ENCODE measurements around the gene FBXO44.

FBXO44 gene

DNA sequence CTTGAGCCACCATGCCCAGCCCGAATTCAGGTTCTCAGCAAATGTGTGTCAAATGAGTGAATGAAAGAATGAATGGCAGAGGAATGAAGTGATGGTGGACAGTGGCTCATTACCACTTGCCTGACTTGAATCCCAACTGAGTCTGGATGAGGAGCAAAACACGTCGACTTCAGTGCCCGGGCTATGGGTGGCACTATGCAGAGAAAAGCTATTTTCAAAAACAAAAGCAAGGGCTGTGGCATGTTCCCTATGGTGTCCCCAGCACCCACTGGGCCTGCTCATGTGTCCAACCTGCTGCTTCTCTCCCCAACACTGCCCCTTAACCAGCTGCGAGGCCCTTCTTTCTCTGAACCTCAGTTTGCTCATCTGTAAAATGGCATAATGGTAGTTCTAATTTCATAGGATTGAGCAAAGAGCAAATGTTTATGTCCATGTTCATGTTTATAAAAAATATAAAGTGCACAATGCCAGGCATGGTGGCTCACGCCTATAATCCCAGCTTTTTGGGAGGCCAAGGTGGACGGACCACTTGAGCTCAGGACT lies 30.6 kb downstream of the FBXO44 start:
- DNase-seq (ENCODE audit: low spot score in 2 of 2) (no peak), ATAC-seq (replicated peaks; ENCODE audit: extremely low read depth, poor library complexity, severe bottlenecking) (no peak)
- Mint-ChIP-seq H3K27ac (ENCODE audit: low read depth) (no peak overlapping the region), H3K4me1 (peaks cover 14% of the 10 kb centered on the region), H3K4me3 (no peak overlapping the region), H3K9me3 (no peaks in the 10 kb centered on the region), H3K36me3 (ENCODE audit: insufficient read depth) (peaks cover 5% of the 10 kb centered on the region), H3K27me3 (peaks cover 20% of the 10 kb centered on the region)

DNA sequence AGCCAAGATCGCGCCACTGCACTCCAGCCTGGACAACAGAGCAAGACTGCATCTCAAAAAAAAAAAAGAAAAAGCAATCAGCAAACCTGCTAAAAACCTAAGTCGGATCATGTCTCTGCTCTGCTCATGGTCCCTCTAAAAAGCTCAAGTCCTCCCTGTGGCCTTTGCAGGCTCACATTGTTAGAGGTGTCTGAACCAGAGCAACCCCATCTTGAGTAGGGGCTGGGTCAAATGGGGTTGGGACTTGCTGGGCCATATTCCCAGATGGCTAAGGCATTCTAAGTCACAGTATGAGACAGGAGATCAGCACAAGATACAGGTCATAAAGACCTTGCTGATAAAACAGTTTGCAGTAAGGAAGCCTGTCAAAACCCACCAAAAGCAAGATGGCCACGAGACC lies 33.8 kb downstream of the FBXO44 start:
- Mint-ChIP-seq H3K27me3 (peaks cover 45% of the 10 kb centered on the region), H3K4me3 (no peak overlapping the region), H3K9me3 (no peaks in the 10 kb centered on the region), H3K36me3 (ENCODE audit: insufficient read depth) (peaks cover 2% of the 10 kb centered on the region), H3K27ac (ENCODE audit: low read depth) (no peak overlapping the region), H3K4me1 (peaks cover 29% of the 10 kb centered on the region)
- no peak for ATAC-seq (replicated peaks; ENCODE audit: extremely low read depth, poor library complexity, severe bottlenecking)
- DNase-seq (ENCODE audit: low spot score in 2 of 2) = no peak

DNA sequence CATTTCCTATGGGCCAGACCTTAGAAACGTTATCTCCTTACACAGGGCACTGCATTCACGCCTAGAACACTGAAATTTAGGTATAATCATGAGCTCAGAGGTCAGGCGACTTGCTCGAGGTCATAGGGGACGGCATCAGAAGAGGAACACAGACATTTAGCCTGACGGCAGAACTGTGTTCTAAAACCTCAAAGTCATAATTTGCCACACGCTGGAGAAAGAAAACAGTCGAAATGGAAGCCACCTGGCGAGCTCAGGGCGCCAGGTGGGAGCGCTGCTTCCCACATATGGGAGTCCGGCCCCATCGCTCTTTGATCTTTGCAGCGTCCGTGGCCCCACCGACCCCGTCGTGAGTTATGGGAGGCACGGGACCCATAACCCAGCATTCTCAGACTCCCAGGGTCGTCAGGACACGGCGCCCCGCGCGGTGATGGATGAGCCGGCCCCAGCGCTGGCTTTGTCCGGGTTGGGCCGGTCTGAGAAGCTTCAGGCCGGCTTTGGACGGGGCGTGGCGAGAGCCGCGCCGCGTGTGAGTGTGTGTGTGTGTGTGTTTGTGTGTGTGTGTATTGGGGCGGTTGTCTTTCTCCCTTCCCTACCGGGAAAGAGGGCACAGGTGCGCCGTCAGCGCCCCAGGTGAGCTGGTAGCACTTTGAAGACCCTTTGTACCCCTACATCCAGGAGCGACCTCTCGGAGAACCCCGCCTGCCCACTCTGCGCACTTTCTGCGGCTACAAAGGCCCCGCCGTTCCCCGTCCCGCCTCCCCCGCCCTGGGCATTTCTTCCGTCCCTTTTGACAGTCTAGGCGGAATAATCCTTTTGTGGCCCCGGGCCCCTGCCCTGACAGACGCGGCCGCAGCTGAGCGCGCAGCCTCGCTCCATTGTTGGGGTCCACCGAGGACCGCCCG lies 36.0 kb downstream of the FBXO44 start:
- ATAC-seq (replicated peaks; ENCODE audit: extremely low read depth, poor library complexity, severe bottlenecking) (no peak), DNase-seq (ENCODE audit: low spot score in 2 of 2) (no peak)
- Mint-ChIP-seq H3K4me3 (peak overlapping the region; percentile 56), H3K36me3 (ENCODE audit: insufficient read depth) (peaks cover 2% of the 10 kb centered on the region), H3K27ac (ENCODE audit: low read depth) (no peak overlapping the region), H3K27me3 (peaks cover 51% of the 10 kb centered on the region), H3K9me3 (no peaks in the 10 kb centered on the region), H3K4me1 (peaks cover 36% of the 10 kb centered on the region)

DNA sequence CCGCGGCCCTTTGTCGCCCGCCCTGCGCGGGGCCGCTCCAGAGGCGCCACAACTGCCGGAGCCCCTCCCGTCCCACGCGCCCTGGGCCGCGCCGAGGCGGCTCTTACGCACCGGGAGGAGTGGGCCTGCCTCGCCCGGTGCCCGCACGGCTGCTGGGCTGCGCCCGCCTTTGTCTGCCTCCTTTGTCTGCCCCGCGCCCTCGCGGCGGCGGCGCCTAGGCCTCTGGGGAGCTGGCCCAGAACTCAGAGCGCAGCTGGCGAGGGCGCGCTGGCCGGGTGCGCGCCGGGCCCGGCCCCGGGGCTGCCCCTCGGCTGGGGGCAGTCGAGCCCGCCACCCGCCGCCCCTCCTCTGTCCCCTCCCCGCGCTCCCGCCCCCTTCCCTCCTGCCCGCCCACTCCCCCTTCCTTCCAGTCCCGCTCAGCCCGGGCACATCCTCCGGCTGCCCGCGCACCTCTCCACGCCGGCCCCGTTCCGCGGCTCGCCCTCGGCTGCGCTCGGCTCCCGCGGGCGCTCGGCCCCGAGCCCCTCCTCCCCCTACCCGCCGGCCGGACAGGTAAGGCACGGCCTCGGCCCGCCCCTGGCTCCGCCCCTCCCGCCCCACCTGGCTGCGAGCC lies 36.7 kb downstream of the FBXO44 start, which contains the start of gene DRAXIN:
DRAXIN (plus strand) TSS at position 409 of the 613 bp plus-strand sequence. CDS start 14,549 bp downstream, outside the sequence.
- peaks cover 51% of the 10 kb centered on the region for H3K27me3 Mint-ChIP-seq
- H3K4me1 Mint-ChIP-seq = peaks cover 36% of the 10 kb centered on the region
- peaks cover 2% of the 10 kb centered on the region for H3K36me3 Mint-ChIP-seq (ENCODE audit: insufficient read depth)
- peak within 1 kb of the TSS; percentile 35 for H3K27ac Mint-ChIP-seq (ENCODE audit: low read depth)
- H3K4me3 Mint-ChIP-seq = peak within 1 kb of the TSS; percentile 70
- no peak for ATAC-seq (replicated peaks; ENCODE audit: extremely low read depth, poor library complexity, severe bottlenecking)
- DNase-seq (ENCODE audit: low spot score in 2 of 2) = no peak
- H3K9me3 Mint-ChIP-seq = no peaks in the 10 kb centered on the region

DNA sequence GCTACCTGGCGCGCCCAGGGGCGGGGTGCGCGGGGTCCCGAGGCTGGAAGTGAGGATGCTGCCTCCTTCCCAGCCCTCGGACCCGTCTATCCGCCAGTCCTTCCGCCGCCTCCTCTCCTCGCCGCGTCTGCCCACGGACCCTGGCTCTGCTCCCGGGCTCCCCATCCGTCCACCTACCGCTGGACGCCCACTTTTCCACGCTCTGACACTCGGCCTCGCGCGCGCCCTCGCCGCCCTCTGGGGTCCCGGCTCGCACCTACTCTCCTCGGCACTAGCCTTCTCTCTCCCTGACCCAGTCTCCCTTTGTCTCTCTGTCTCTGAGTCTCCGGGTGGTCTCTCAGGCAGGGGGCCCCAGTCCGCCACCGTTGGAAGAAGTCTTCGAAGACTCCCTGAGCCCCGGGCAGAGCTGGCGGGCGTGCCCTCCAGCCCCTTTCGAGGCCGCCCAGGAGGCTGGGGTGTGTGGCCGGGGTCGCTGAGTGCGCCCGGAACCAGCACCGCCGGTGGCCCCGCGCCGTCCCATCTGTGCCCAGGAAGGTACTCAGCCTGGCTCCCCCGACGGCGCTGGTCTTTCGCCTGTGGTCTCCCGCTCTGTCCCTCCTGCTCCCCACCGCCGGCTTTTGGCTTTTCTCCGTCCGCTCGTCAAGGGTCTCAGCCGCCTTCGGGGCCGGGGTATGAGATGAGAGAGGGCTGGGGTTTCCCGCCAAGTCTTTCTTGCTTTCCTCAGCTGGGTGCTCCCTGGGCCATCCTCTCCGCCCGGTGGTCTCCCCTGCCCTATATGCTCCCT lies 37.4 kb downstream of the FBXO44 start:
- H3K36me3 Mint-ChIP-seq (ENCODE audit: insufficient read depth) = peaks cover 2% of the 10 kb centered on the region
- peaks cover 36% of the 10 kb centered on the region for H3K4me1 Mint-ChIP-seq
- ATAC-seq (replicated peaks; ENCODE audit: extremely low read depth, poor library complexity, severe bottlenecking) (no peak), DNase-seq (ENCODE audit: low spot score in 2 of 2) (no peak)
- H3K9me3 Mint-ChIP-seq = no peaks in the 10 kb centered on the region
- peak overlapping the region; percentile 35 for H3K27ac Mint-ChIP-seq (ENCODE audit: low read depth)
- peak overlapping the region; percentile 70 for H3K4me3 Mint-ChIP-seq
- H3K27me3 Mint-ChIP-seq = peaks cover 51% of the 10 kb centered on the region

DNA sequence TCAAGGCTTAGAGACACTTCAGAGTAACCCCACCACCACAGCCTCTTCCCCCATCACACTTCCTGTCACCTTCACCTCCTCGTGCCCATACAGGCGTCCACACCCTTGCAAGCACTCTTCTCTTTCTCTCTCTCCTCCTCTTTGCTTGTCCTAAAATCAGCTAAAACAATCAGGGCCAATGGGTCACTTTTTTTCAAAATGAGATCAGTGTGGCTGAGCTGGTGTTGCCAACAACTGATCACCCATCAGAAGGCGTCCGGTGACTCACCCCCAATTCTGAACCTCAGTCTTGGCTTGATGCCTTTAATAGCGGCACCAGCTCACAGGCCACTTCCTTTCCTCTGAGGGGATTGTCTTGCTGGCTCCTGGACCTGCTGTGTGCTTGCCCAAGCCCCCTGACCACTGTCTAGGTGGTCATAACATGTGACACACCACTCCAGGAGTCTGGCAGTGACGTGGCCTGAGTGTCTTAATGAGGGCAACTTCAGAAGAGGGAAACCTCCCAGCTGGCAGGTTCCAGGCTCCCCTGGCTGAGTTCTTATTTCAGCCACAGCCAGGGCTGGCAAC lies 38.4 kb downstream of the FBXO44 start:
- H3K36me3 Mint-ChIP-seq (ENCODE audit: insufficient read depth) = peaks cover 2% of the 10 kb centered on the region
- H3K4me3 Mint-ChIP-seq = peak overlapping the region; percentile 70
- ATAC-seq (replicated peaks; ENCODE audit: extremely low read depth, poor library complexity, severe bottlenecking) (peak; percentile 76), DNase-seq (ENCODE audit: low spot score in 2 of 2) (peak in 1 of 2 donors; percentile 32)
- H3K4me1 Mint-ChIP-seq = peaks cover 36% of the 10 kb centered on the region
- H3K27ac Mint-ChIP-seq (ENCODE audit: low read depth) = peak overlapping the region; percentile 35
- no peaks in the 10 kb centered on the region for H3K9me3 Mint-ChIP-seq
- H3K27me3 Mint-ChIP-seq = peaks cover 43% of the 10 kb centered on the region

DNA sequence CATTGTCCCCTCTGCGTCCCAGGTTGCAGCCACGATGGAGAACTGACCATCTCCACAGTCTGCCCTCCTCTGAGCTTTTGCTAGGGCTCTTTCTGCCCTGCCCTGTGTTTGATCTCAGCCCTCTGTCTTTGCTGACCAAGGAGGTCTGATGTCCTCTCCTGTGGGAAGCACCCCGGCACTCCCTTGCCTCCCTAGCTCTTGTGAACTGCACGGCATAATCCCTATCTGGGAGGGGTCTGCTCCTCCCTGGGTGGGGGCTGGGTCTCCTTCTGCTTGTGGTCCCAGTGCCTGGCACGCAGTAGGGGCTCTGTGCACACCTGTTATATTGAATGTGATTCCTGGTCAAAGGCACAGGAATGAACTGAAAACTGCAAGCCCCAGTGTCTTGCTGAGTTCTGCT lies 39.2 kb downstream of the FBXO44 start:
- Mint-ChIP-seq H3K36me3 (ENCODE audit: insufficient read depth) (peaks cover 2% of the 10 kb centered on the region), H3K27me3 (peaks cover 41% of the 10 kb centered on the region), H3K9me3 (no peaks in the 10 kb centered on the region), H3K27ac (ENCODE audit: low read depth) (peak overlapping the region; percentile 46), H3K4me3 (peak overlapping the region; percentile 26), H3K4me1 (peaks cover 36% of the 10 kb centered on the region)
- DNase-seq (ENCODE audit: low spot score in 2 of 2) = no peak
- no peak for ATAC-seq (replicated peaks; ENCODE audit: extremely low read depth, poor library complexity, severe bottlenecking)

DNA sequence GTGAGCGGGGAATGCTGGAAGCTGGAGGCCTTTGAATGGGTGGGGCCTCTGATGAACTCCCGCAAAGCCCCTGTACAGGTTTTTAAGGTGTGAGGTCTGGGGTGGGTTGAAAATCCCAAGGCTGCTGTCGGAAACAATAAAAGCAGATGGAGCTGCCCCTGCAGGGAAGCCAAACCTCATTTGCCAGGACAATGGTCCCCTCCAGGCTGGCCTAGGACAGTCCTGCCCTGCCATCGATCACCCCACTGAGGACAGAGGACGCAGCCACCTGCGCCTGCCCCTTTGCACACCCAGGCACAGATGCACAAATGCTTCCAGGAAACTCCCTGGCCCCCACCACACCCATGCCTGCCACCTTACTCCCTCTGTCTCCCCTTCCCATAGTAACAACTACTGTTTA lies 41.2 kb downstream of the FBXO44 start:
- H3K27ac Mint-ChIP-seq (ENCODE audit: low read depth) = no peak overlapping the region
- no peak overlapping the region for H3K4me3 Mint-ChIP-seq
- no peaks in the 10 kb centered on the region for H3K9me3 Mint-ChIP-seq
- DNase-seq (ENCODE audit: low spot score in 2 of 2) (no peak), ATAC-seq (replicated peaks; ENCODE audit: extremely low read depth, poor library complexity, severe bottlenecking) (no peak)
- H3K36me3 Mint-ChIP-seq (ENCODE audit: insufficient read depth) = peaks cover 2% of the 10 kb centered on the region
- H3K4me1 Mint-ChIP-seq = peaks cover 26% of the 10 kb centered on the region
- H3K27me3 Mint-ChIP-seq = peaks cover 25% of the 10 kb centered on the region

DNA sequence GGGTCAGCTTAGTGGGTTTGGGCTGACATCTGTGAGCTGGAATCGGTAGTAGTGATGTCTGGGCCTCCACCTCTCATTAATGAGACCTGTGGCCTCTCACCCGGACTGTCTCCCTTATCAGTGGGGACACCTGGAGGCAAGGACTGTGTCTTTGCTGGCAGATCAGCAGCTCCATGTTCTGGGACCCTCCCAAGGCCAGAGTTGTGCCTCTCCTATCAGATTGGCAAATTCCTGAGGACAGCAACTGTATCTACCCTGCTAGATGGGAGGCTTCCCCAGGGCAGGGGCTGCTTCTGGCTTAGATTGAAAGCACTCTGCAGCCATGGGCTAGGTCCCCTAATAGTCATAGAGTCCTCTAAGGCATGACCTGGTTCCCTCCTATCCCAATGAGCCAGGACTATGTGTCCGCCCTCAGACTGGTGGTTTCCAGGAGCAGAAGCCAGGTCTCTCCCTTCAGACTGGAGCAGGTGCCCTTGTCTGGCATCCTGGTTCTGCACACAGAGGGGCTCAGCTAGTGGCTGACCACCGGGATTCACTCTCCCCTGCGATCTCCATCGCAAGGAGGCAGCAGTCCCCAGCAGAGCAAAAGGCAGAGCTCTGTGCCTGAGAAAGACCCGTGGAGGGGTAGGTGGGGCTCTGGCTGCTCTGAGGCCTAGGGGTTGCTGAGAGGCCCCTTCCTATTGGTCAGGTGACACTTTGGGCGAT lies 42.7 kb downstream of the FBXO44 start:
- DNase-seq (ENCODE audit: low spot score in 2 of 2) = no peak
- H3K27me3 Mint-ChIP-seq = peaks cover 18% of the 10 kb centered on the region
- H3K4me3 Mint-ChIP-seq = no peak overlapping the region
- peaks cover 19% of the 10 kb centered on the region for H3K4me1 Mint-ChIP-seq
- ATAC-seq (replicated peaks; ENCODE audit: extremely low read depth, poor library complexity, severe bottlenecking) = no peak
- no peaks in the 10 kb centered on the region for H3K36me3 Mint-ChIP-seq (ENCODE audit: insufficient read depth)
- H3K27ac Mint-ChIP-seq (ENCODE audit: low read depth) = no peak overlapping the region
- H3K9me3 Mint-ChIP-seq = no peaks in the 10 kb centered on the region

DNA sequence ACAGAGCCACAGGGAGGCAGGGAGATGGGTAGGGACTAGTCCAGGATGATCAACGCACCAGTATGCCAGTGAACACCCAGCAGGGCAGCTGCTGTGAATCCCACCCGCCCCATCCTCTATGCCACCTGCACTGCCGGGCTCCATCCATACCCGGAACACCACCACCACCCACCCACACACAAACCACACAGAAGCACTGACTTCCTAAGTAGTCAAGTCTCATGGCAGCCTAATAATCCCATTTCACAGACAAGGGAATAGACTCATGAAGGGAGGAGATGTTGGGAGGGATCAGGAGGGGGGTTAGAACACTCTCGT lies 43.2 kb downstream of the FBXO44 start:
- peaks cover 14% of the 10 kb centered on the region for H3K4me1 Mint-ChIP-seq
- no peak overlapping the region for H3K27ac Mint-ChIP-seq (ENCODE audit: low read depth)
- DNase-seq (ENCODE audit: low spot score in 2 of 2) = no peak
- H3K4me3 Mint-ChIP-seq = no peak overlapping the region
- no peak for ATAC-seq (replicated peaks; ENCODE audit: extremely low read depth, poor library complexity, severe bottlenecking)
- no peaks in the 10 kb centered on the region for H3K36me3 Mint-ChIP-seq (ENCODE audit: insufficient read depth)
- peaks cover 13% of the 10 kb centered on the region for H3K27me3 Mint-ChIP-seq
- no peaks in the 10 kb centered on the region for H3K9me3 Mint-ChIP-seq

DNA sequence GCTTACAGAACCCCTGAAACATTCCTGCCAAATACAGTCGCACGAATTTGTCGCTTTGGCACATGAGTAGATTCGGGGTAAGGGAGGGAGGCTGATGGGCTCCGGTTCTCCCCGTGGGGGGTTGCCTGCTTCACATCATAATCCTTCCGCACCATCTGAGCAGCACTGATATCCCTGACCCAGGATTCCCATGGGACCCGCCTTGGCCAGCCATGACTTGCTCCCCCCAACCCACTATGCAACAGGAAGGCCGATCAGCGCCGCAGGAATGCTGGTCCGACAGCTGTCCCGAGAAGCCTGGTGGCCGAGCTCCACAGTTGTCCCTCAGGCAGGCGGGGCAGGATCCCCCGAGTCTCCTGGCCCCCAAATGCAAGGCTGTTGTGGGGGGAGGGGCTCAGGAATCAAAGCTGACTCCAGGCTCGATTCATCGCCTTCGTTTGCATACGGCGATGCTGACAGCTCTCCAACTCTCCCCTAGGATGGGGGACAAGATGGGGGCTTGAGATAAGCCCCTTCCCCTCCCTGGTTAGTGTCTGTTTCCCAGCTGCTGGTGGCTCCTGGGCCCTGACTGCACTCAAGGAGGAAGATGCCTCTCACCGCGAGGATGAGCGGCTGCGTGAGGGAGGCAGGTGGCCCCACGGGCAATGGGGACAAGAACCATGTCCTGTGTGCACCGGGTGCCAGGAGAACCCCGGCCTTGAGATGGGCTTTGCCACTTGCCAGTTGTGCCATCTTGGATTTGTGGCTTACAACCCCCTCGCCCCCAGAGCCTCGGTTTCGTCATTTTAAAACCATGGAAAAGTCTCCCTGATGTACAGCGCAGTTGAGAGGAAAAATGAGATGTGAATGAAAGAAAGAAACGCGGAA lies 46.2 kb downstream of the FBXO44 start:
- no peak for ATAC-seq (replicated peaks; ENCODE audit: extremely low read depth, poor library complexity, severe bottlenecking)
- Mint-ChIP-seq H3K27me3 (peaks cover 9% of the 10 kb centered on the region), H3K27ac (ENCODE audit: low read depth) (no peak overlapping the region), H3K36me3 (ENCODE audit: insufficient read depth) (no peaks in the 10 kb centered on the region), H3K4me3 (no peak overlapping the region), H3K9me3 (no peaks in the 10 kb centered on the region), H3K4me1 (no peaks in the 10 kb centered on the region)
- DNase-seq (ENCODE audit: low spot score in 2 of 2) = no peak
